Mucosa of descending colon (tissue), 3 donors: ENCODE measurements around the gene PAK6. TPM values are rescaled to one million over a fixed set of nuclear protein-coding genes. Genes with fewer than 3 reads are reported as not detected.

ENCODE experiments used
- ATAC-seq: fragments of 200-7000 bp; cut with Tn5 transposase; one replicate; pipeline ENCODE4 v1.9.1; 2020; ENCODE audit warnings: mild to moderate bottlenecking, moderate library complexity
- DNase-seq, 3 donors: peaks; one replicate each; pipeline ENCODE4 v3.0.0-alpha.2; 2020
- H3K36me3 ChIP-seq: fragments of 200-600 bp; one replicate; pipeline ENCODE4 v1.8.0; 2021; ENCODE audit warnings: low read depth, mild to moderate bottlenecking
- H3K4me1 ChIP-seq: fragments of 200-600 bp; one replicate; pipeline ENCODE4 v1.8.0; 2021; ENCODE audit warnings: low read depth, mild to moderate bottlenecking
- H3K4me3 ChIP-seq: fragments of 200-600 bp; one replicate; pipeline ENCODE4 v1.8.0; 2021; ENCODE audit warnings: mild to moderate bottlenecking
- H3K9me3 ChIP-seq: fragments of 200-600 bp; one replicate; pipeline ENCODE4 v1.8.0; 2021; ENCODE audit warnings: mild to moderate bottlenecking
- intact Hi-C, 2 donors: fragments of 100-400 bp; cut with DNase I in 1 of 2; cut with micrococcal nuclease in 1 of 2; formaldehyde crosslinking; loops; one replicate each; pipeline versions ENCODE4 v1.11.0 to v1.11.1; 2022; cut with DNase I, micrococcal nuclease
- total RNA-seq, 3 donors: library from RNA; stranded (reverse); fragmentation: NEBNext Ultra II Directional in 2 of 3; extraction: Animal tissue kit (Norgen Biotek cat#: 25700) in 2 of 3; gene quantifications; one replicate each; pipeline versions ENCODE4 v1.2.1 to v1.2.4, GENCODE V29; 2021 to 2023
- TF ChIP-seq, protein P1 (sequence below): fragments of 200-600 bp; IDR thresholded peaks from one replicate; pipeline ENCODE4 v1.8.0; 2022; ENCODE audit warnings: antibody characterized with exemption, mild to moderate bottlenecking
- donor health status: DM: no; HTN: no; CAD: no; lungs with moderate emphysema.
- donor health status: DM: no; HTN: no; CAD: no.
- donor health status: DM: no; HTN: yes; CAD: no.

PAK6 gene
- total RNA-seq, 3 donors from 2014 or later, result 0.98 to 3.1 (median 2.7) TPM

DNA sequence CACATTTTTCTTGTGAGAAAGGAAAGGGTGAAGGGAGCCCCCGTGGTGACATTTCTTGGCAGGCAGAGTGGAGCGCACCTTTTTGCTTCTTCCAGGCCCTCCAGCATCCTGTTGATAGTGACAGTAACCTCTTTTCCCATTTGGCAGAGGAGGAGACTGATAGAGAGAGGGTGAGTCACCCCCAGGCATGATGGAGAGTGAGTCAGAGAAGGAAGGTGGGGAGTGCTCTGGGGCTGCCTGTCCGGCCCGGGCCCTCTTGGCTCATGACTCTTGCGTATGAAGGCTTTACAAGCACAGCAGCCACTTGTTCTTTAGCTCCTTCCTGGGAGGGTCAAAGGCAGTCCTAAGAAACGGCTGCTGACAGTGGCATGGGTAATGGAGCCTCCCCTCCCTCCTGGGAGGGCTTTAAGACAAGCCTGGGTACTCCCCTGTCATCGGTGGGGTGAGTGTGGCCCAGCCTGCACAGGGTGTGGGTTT, 28.0 kb downstream of the PAK6 start:
- H3K4me1 ChIP-seq, result peaks cover 10% of the 10 kb centered on the region
- intact Hi-C loops, result no loop called here
- no peak for DNase-seq
- TF ChIP-seq, protein P1, sequence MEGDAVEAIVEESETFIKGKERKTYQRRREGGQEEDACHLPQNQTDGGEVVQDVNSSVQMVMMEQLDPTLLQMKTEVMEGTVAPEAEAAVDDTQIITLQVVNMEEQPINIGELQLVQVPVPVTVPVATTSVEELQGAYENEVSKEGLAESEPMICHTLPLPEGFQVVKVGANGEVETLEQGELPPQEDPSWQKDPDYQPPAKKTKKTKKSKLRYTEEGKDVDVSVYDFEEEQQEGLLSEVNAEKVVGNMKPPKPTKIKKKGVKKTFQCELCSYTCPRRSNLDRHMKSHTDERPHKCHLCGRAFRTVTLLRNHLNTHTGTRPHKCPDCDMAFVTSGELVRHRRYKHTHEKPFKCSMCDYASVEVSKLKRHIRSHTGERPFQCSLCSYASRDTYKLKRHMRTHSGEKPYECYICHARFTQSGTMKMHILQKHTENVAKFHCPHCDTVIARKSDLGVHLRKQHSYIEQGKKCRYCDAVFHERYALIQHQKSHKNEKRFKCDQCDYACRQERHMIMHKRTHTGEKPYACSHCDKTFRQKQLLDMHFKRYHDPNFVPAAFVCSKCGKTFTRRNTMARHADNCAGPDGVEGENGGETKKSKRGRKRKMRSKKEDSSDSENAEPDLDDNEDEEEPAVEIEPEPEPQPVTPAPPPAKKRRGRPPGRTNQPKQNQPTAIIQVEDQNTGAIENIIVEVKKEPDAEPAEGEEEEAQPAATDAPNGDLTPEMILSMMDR, result no peak
- no peaks in the 10 kb centered on the region for H3K36me3 ChIP-seq
- peak; percentile 59 for ATAC-seq
- no peaks in the 10 kb centered on the region for H3K9me3 ChIP-seq
- no peak overlapping the region for H3K4me3 ChIP-seq

DNA sequence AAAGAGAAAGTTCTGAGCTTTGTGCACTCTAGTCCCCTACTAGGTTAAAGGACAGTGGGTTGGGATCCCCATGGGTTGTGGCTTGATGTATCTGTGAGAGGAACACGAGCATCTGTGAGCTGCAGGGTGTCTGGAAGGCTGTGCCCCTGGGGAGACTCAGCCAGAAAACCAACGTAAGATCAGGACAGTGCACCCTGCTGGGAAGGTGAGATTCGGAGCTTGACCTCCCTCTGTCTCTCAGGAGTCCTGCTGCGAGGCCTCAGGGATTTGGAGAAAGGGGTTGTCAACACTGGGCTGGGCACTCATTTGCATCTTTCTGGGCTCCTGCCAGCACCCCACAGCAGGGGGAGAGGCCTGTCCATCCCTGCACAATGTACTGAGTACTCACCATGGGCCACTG, 28.8 kb downstream of the PAK6 start:
- no peak for DNase-seq

DNA sequence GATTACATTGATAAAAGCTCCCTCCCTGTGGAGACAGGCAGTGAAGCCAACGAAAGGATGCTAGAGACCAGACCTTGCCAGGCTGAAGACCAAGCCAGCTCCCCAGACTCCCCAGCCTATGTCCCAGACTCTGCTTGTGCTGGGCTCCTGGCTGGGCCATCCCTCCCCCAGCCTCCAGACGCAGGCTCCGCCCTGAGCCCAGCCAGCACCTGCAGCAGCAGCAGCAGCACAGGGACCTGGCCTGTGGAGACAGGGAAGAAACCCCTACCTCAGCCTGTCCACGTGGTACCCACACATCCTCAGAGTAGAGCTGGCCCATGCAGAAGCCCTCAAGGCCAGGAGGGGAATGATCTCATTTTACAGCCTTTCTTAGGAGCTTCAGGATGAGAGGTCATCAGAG, 30.7 kb downstream of the PAK6 start:
- H3K4me3 ChIP-seq, result no peak overlapping the region
- H3K9me3 ChIP-seq, result no peaks in the 10 kb centered on the region
- no peaks in the 10 kb centered on the region for H3K4me1 ChIP-seq
- ATAC-seq, result no peak
- H3K36me3 ChIP-seq, result no peaks in the 10 kb centered on the region
- TF ChIP-seq, protein P1, result no peak
- no peak for DNase-seq
- intact Hi-C loops, result loop anchor here in 1 of 2 donors (5.0 kb wide), 2 partner anchors 47 to 227 kb away; no protein-coding TSS in a partner anchor

More for the DNA sequence above, 28.8 kb downstream of the PAK6 start:
- no peak overlapping the region for H3K4me3 ChIP-seq
- TF ChIP-seq, protein P1, result no peak
- H3K4me1 ChIP-seq, result peaks cover 10% of the 10 kb centered on the region
- no peak for ATAC-seq
- H3K9me3 ChIP-seq, result no peaks in the 10 kb centered on the region
- H3K36me3 ChIP-seq, result no peaks in the 10 kb centered on the region
- intact Hi-C loops, result no loop called here

DNA sequence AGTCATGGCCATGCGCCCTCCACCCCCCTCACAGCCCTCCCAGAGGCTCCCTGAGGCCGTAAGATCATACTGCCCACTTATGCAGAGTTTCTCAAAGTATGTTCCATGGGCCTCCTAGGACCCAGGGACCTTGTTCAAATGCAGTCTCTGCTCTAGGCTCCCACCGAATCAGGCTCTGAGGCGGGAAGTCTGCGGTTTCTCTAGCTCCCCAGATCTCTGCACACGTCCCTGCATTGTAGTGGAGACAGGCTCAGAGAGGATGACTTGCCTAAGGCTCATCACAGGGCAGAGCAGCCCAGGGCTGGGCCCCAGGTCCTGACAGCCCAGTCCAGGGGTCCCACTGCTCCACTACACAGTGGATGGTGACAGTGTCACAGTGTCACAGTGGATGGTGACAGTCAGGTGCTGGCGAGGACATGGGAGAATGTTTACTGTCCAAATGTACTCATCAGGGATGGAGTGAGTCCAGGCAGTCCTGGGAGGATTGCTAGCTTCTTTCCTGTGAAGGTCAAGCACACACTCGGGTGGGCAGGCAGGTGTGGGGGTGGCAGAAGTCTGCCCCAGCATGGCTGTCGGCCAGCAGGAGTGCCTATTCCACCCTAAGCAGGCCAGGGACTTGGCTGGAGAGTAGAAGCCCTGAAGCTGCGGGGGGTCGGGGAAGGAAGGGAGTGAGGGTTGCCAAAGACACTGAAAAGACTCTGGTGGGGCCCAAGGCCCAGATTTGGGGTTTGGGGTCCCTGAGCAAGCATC, 31.6 kb downstream of the PAK6 start:
- H3K4me3 ChIP-seq, result no peak overlapping the region
- no peaks in the 10 kb centered on the region for H3K36me3 ChIP-seq
- H3K9me3 ChIP-seq, result no peaks in the 10 kb centered on the region
- no peak for DNase-seq
- H3K4me1 ChIP-seq, result no peaks in the 10 kb centered on the region
- no peak for ATAC-seq
- intact Hi-C loops, result loop anchor here in 1 of 2 donors (5.0 kb wide), 2 partner anchors 48 to 228 kb away; no protein-coding TSS in a partner anchor
- TF ChIP-seq, protein P1, result no peak

DNA sequence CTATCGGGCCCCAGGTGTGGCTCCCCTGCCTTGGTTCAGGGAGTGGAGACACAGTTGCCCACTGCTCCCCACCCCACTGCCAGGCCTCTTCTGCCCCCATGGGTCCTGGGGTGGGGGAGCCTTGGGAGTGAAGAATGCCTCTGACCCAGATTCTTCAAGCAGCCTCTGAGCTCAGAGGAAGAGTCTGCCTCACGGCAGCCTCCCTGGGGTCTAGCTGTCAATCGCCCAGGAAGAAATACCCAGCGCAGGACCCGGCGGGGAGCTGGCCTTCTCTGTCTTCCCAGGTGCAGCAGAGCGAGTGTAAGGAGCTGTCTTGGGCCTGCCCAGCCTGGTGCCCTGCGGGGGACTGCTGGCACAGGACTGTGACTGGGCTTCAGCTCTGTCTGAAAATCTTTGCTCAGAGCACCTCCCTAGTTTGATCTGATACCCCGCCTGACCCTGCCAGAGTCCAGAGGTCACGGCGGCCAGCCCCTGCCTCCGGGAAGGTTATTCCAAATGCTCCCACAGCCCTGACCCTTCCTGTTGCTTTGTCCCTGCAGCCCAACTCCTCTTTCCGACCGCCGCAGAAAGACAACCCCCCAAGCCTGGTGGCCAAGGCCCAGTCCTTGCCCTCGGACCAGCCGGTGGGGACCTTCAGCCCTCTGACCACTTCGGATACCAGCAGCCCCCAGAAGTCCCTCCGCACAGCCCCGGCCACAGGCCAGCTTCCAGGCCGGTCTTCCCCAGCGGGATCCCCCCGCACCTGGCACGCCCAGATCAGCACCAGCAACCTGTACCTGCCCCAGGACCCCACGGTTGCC, 33.0 kb downstream of the PAK6 start:
- intact Hi-C loops, result loop anchor here in 1 of 2 donors (5.0 kb wide), 2 partner anchors 50 to 230 kb away; no protein-coding TSS in a partner anchor
- DNase-seq, result no peak
- Histone ChIP-seq H3K4me1 (no peaks in the 10 kb centered on the region), H3K36me3 (no peaks in the 10 kb centered on the region), H3K4me3 (no peak overlapping the region), H3K9me3 (no peaks in the 10 kb centered on the region)
- no peak for ATAC-seq
- TF ChIP-seq, protein P1, result no peak
